ENCODE measurements around the gene TVP23A.

- no peak for TF ChIP-seq POLR2AphosphoS5 (IDR thresholded peaks at IDR 0.05)
- TF ChIP-seq CTCF (IDR thresholded peaks at IDR 0.05) = no peak
Observed at GRCh38 chr16:10858203-10858602, 39.6 kb upstream of the TVP23A start.

Data from gastroesophageal sphincter (tissue), 3 donors.